Epithelial cell of umbilical artery (primary cell): ENCODE measurements around the gene CHODL. TPM values are rescaled to one million over a fixed set of nuclear protein-coding genes. Genes with fewer than 3 reads are reported as not detected.

Experiments used
- total RNA-seq: library from RNA; depleted of rRNA; stranded (reverse); fragments of >200 nt; gene quantifications from 2 replicates; pipeline ENCODE4 v1.2.3, GENCODE V29; 2014

The CHODL gene, protein sequence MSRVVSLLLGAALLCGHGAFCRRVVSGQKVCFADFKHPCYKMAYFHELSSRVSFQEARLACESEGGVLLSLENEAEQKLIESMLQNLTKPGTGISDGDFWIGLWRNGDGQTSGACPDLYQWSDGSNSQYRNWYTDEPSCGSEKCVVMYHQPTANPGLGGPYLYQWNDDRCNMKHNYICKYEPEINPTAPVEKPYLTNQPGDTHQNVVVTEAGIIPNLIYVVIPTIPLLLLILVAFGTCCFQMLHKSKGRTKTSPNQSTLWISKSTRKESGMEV
- total RNA-seq: not detected in 2 replicates

DNA sequence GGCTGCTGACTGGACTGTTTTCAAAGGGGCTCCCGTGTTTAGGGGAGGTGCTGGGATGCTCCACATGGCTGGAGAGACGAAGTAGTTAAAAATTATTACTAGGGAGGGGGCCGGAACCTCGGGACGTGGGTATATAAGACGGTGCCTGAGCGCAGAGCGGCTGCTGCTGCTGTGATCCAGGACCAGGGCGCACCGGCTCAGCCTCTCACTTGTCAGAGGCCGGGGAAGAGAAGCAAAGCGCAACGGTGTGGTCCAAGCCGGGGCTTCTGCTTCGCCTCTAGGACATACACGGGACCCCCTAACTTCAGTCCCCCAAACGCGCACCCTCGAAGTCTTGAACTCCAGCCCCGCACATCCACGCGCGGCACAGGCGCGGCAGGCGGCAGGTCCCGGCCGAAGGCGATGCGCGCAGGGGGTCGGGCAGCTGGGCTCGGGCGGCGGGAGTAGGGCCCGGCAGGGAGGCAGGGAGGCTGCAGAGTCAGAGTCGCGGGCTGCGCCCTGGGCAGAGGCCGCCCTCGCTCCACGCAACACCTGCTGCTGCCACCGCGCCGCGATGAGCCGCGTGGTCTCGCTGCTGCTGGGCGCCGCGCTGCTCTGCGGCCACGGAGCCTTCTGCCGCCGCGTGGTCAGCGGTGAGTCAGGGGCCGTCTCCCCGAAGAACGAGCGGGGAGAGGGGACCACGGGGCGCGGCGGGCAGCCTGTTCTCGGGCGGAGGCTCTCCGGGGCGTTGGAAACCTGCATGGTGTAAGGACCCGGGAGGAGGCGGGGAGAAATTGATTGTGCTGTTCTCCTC is at the start of gene CHODL:
TSS of gene CHODL (plus strand) at position 163 of the 793 bp plus-strand sequence. CDS start at position 554, 391 bp downstream.

Other genes with a start within 250 kb of the CHODL start
- gene TMPRSS15, start 159.0 kb downstream of the CHODL start, total RNA-seq: not detected in 2 replicates